ENCODE measurements around the gene TBC1D22A. TPM values are rescaled to one million over a fixed set of nuclear protein-coding genes. Genes with fewer than 3 reads are reported as not detected.

TBC1D22A gene
- total and polyA plus RNA-seq, 4 donors, result 4.1 to 12.4 (median 8.4) TPM

GRCh38 chr22:47084226-47084625 lies 321.8 kb downstream of the TBC1D22A start:
- no peak for DNase-seq (ENCODE audit: low spot score)
- no peaks in the 10 kb centered on the region for H3K9me3 ChIP-seq (ENCODE audit: control insufficient read depth in 4 of 4, low read length in 3 of 4)
- no peaks in the 10 kb centered on the region for H3K36me3 ChIP-seq (ENCODE audit: control insufficient read depth in 4 of 4, insufficient read depth in 3 of 4, low read depth in 1 of 4, low read length in 3 of 4)
- H3K9ac ChIP-seq (ENCODE audit: low read depth in 1 of 2, low read length in 2 of 2), result no peak overlapping the region
- TF ChIP-seq YY1 (IDR thresholded peaks at IDR 0.05) (no peak), RAD21 (IDR thresholded peaks at IDR 0.05) (no peak), CTCF (IDR thresholded peaks at IDR 0.05; ENCODE audit: low read depth, low read length, missing input control) (no peak), EGR1 (IDR thresholded peaks at IDR 0.05; ENCODE audit: low read depth in 2 of 2) (no peak), SP1 (IDR thresholded peaks at IDR 0.05) (no peak), FOXA2 (IDR thresholded peaks at IDR 0.05) (no peak), GABPA (IDR thresholded peaks at IDR 0.05 in 1 of 2, conservative IDR thresholded peaks at IDR 0.05 in 1 of 2) (no peak), ZBTB33 (IDR thresholded peaks at IDR 0.05) (no peak), NR2F2 (IDR thresholded peaks at IDR 0.05) (no peak), HNF4A (conservative IDR thresholded peaks at IDR 0.05) (no peak), JUND (IDR thresholded peaks at IDR 0.05) (no peak), FOXA1 (IDR thresholded peaks at IDR 0.05) (no peak), HNF4G (IDR thresholded peaks at IDR 0.05) (no peak), TAF1 (conservative IDR thresholded peaks at IDR 0.05) (no peak), ATF3 (IDR thresholded peaks at IDR 0.05) (no peak), REST (IDR thresholded peaks at IDR 0.05) (no peak), MAX (IDR thresholded peaks at IDR 0.05) (no peak), RXRA (IDR thresholded peaks at IDR 0.05) (no peak)
- H3K27me3 ChIP-seq (ENCODE audit: control insufficient read depth in 4 of 4, insufficient read depth in 4 of 4, low read length in 3 of 4), result no peaks in the 10 kb centered on the region
- WGBS, result 91% methylated on average over 12 of the region's 12 CpGs
- no peak overlapping the region for H3K4me3 ChIP-seq (ENCODE audit: low read depth in 1 of 3, low read length in 3 of 3)
- H3K27ac ChIP-seq (ENCODE audit: low read depth in 1 of 2, low read length in 2 of 2), result no peak overlapping the region
- no peaks in the 10 kb centered on the region for H3K4me1 ChIP-seq (ENCODE audit: control insufficient read depth in 4 of 4, insufficient read depth in 4 of 4, low read length in 3 of 4)
